Prostate gland (tissue), 2 donors: ENCODE measurements around the gene BECN2.

Experiments used
- CTCF ChIP-seq, 4 experiments: fragments of 200-600 bp in 2 of 4; fragments of 450-650 bp in 2 of 4; sonication (generic) in 2 of 4; IDR thresholded peaks; 1 replicate in 3 of 4; 2 replicates in 1 of 4; pipeline ENCODE4 v1.5.1; 2016 to 2019; ENCODE audit warnings: antibody characterized with exemption in 4 of 4, mild to moderate bottlenecking in 2 of 4, moderate library complexity in 2 of 4
- POLR2A ChIP-seq: fragments of 450-650 bp; IDR thresholded peaks from one replicate; pipeline ENCODE4 v1.6.1; 2016; ENCODE audit warnings: antibody characterized with exemption, mild to moderate bottlenecking
- POLR2AphosphoS5 ChIP-seq: sonication (generic); formaldehyde crosslinking; IDR thresholded peaks from one replicate; pipeline ENCODE4 v1.6.1; 2017; ENCODE audit warnings: antibody characterized with exemption

- TF ChIP-seq CTCF (IDR thresholded peaks at IDR 0.05) (no peak), POLR2A (no peak), POLR2AphosphoS5 (no peak)
Observed at GRCh38 chr1:241972703-241973369, 15.3 kb downstream of the BECN2 start.
